GM12873 (cell line): ENCODE data around the gene BRD3.

Experiments used
- TF ChIP-seq, protein P1 (sequence below): IDR thresholded peaks from 2 replicates; pipeline ENCODE4 v1.5.1; 2012; ENCODE audit warnings: low read depth, mild to moderate bottlenecking, moderate library complexity, low read length, control low read depth; ENCODE audit not compliant: insufficient read depth; ENCODE audit errors: missing control alignments

BRD3 gene

DNA sequence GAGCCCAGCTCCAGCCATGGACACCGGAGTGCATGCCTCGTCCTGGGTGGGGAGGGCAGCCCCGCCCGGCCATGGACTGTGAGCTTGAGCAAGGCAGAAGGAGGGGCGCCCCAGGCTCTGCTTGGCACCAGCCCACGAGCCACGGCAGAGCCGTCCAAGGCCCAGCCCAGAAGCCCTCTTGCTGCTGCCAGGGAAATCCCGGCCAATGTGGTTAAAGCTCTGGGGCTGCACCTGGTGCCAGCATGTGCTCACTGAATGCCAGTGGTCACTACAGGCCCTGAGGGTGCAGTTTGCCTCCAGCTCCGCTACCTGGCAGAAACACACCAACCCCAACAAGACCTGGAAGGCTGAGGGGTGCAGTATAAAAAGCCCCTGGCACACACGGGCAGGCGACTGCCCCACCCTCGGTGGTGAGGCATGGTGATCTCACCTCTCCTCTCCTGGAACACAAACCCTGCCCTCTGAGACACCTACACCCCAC is 11.8 kb downstream of the BRD3 start:
- TF ChIP-seq, protein P1, sequence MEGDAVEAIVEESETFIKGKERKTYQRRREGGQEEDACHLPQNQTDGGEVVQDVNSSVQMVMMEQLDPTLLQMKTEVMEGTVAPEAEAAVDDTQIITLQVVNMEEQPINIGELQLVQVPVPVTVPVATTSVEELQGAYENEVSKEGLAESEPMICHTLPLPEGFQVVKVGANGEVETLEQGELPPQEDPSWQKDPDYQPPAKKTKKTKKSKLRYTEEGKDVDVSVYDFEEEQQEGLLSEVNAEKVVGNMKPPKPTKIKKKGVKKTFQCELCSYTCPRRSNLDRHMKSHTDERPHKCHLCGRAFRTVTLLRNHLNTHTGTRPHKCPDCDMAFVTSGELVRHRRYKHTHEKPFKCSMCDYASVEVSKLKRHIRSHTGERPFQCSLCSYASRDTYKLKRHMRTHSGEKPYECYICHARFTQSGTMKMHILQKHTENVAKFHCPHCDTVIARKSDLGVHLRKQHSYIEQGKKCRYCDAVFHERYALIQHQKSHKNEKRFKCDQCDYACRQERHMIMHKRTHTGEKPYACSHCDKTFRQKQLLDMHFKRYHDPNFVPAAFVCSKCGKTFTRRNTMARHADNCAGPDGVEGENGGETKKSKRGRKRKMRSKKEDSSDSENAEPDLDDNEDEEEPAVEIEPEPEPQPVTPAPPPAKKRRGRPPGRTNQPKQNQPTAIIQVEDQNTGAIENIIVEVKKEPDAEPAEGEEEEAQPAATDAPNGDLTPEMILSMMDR: no peak

DNA sequence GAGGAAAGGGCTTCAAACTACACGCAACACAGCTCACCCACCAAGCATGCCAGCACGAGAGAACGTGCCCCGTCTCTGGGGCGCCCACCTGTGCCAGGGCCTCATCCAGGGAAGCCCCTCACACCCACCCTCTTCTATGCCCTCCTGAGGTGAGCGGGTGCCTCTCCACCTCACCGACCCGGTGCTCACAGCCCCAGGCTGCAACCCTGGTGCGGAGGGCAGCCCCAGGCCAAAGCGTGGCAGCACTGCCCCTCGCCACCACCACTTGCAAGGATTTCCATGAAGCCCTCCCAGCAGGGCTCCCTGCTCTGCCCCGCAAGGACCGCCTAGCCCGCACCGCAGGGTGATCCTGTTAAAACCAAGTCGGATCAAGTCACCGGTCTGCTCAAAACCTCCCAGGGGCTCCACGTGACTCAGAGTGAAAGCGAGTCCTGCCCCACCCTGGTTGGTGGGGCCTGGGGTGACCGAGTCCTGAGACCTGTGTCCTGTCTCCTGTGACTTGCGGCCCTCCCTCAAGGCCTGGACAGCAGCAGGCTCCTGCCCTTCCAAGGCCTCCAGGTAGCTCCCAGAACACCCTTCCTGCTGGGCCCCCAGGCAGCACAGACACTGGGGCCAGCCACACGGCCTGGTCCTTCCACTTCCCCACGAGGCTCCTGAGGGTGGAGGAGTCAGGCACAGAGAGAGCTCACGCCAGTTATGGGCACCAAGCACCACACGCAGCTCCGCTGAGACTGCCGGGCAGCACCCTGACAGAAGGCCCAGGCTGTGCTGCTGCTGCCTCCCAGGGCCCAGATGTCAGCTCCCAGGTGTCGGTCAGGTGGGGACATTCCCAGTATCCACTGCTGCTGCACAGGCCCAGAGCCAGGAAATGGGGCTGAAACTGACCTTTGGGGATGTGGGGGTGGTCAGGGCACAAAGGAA is 12.7 kb downstream of the BRD3 start:
- TF ChIP-seq, protein P1: no peak

DNA sequence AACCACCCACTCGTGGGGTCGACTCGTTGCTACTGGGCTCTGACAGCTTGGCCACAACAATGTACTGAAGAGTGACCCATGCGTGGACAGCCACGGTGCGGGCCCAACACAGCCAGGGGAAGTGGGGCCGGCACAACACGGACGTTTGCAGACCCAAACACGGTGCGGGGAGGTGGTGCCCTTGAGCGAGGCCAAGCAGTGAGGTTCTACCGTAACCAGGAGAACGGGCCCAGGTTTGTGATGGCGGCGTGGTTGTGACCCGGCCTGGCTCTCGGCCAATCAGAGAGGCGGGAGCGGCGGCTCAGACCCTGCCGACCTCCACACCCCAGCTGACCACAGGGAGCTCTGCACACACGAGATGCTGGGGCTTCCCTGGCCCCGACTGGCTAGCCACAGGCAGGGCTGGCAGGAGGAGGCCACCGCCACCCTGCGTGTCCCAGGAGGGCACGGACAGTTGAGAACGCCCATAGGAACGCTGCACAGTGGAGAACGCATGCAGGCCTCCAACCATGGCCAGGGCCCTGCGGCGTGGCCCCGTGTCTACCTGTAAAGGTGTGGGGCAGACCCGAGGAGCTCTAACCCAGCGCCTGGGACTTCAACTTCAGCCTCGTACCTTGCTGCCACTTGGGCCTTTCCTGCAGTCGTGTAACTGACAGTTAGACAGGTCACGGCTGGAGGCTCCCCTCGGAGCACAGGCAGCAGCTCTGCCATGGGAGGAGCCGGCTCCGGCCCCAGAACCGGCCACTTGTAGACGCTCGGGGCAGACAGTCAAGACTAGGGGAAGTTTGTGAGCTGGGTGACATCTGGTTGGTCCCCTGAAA is 13.7 kb downstream of the BRD3 start:
- TF ChIP-seq, protein P1: no peak

DNA sequence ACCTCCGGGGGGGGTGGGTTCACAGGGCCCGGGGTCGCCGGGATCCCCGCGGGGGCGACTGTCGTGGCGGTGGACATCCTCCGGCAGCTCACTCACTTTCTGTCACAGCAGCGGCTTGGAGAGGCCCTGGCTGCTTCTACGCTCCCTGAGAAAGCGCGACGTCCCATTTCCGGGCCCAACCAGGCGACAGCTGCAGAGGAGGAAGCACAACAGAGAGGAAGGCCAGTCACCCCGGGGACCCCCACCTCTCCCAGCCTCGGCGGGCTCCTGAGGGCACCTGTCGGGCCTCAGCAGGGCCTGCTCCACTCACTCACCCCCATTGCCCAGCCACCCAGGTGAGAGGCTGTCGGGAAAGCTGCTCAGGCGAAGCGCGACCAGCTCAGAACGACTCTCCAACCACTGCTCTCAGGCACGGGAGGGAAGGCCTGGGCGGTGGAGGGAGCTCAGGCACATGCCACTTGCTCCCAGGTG is 14.4 kb downstream of the BRD3 start:
- TF ChIP-seq, protein P1: no peak

DNA sequence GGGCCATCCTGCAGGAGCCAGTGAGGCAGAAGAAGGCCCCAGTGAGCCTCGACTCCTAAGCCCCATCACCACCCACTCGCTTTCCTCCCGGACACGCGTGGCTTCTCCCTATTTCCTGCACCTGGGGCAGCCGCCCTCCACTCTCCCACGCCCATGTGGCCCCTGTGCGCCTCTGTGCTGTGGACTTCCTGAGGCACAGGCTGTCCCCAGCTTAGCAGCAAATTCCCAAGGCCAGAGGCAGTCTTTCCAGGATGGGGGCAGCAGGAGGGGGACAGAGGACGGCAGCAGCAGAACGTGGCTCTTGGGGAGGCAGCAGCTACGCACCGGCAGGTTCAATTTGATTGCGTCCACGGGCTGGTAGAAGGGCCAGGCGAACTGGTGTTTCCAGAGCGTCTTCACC is 14.9 kb downstream of the BRD3 start:
- TF ChIP-seq, protein P1: no peak

DNA sequence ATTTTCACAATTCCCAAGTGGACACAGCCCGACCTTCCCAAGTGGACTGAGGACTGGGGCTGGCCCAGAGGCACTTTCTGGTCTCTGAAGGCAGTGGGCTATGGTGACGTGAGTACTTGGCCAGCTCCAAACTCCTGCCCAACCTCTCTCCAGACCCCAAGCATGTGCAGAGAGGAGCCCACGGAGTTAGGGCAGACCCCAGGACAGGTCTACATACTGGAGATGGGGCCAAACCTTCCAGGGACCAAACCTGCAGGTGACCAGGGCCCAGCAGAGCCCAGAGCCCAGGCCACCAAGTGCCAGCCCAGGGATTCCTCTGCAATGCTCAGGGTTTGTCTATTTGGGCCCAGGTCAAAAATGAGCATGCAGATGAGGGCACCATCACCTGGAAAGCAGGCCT is 15.3 kb downstream of the BRD3 start:
- TF ChIP-seq, protein P1: no peak

DNA sequence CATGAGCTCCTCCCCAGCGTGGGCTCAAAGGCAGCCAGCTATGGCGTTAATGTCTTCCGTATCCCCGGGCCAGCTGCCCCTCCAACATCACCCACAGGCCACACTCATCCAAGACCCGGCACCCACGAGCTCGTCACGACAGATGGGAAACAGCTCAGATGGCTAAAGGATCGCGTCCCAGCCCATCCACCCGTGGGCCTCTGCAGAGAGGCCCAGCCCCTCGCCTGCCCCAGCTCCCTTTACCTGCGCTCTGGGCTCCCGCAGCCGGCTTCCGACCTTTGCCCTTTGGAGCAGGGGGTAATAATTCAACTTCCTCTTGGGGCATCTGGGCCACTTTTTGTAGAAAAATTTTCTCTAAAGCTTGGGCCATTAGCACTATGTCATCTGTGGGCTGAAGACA is 16.5 kb downstream of the BRD3 start:
- TF ChIP-seq, protein P1: no peak
